Activated naive CD8-positive, alpha-beta T cell (primary cell): ENCODE measurements around the gene SAP30.

Experiments used
- H3K27ac Mint-ChIP-seq: one replicate; pipeline ENCODE4 v1.8.0; 2021; ENCODE audit warnings: mixed read lengths
- H3K27me3 Mint-ChIP-seq: one replicate; pipeline ENCODE4 v1.8.0; 2021; ENCODE audit warnings: mixed read lengths
- H3K36me3 Mint-ChIP-seq: one replicate; pipeline ENCODE4 v1.8.0; 2021; ENCODE audit warnings: mixed read lengths
- H3K4me1 Mint-ChIP-seq: one replicate; pipeline ENCODE4 v1.8.0; 2021; ENCODE audit warnings: low read depth, mixed read lengths
- H3K4me3 Mint-ChIP-seq: one replicate; pipeline ENCODE4 v1.8.0; 2021; ENCODE audit warnings: mild to moderate bottlenecking, mixed read lengths
- H3K9me3 Mint-ChIP-seq: one replicate; pipeline ENCODE4 v1.8.0; 2021; ENCODE audit warnings: low read depth, mixed read lengths

Gene SAP30

GRCh38 chr4:173415885-173416653, 45.3 kb downstream of the SAP30 start:
- Mint-ChIP-seq H3K4me3 (no peak overlapping the region), H3K36me3 (no peaks in the 10 kb centered on the region), H3K4me1 (peaks cover 3% of the 10 kb centered on the region), H3K27ac (no peak overlapping the region), H3K27me3 (no peaks in the 10 kb centered on the region), H3K9me3 (no peaks in the 10 kb centered on the region)

GRCh38 chr4:173417833-173418232, 47.1 kb downstream of the SAP30 start:
- Mint-ChIP-seq H3K27me3 (no peaks in the 10 kb centered on the region), H3K36me3 (no peaks in the 10 kb centered on the region), H3K27ac (no peak overlapping the region), H3K4me1 (peaks cover 3% of the 10 kb centered on the region), H3K9me3 (no peaks in the 10 kb centered on the region), H3K4me3 (no peak overlapping the region)

GRCh38 chr4:173418639-173419038, 47.9 kb downstream of the SAP30 start:
- H3K27me3 Mint-ChIP-seq, result no peaks in the 10 kb centered on the region
- no peaks in the 10 kb centered on the region for H3K36me3 Mint-ChIP-seq
- H3K9me3 Mint-ChIP-seq, result no peaks in the 10 kb centered on the region
- H3K4me3 Mint-ChIP-seq, result no peak overlapping the region
- no peak overlapping the region for H3K27ac Mint-ChIP-seq
- peaks cover 3% of the 10 kb centered on the region for H3K4me1 Mint-ChIP-seq

GRCh38 chr4:173420324-173420752, 49.6 kb downstream of the SAP30 start:
- Mint-ChIP-seq H3K27ac (no peak overlapping the region), H3K36me3 (no peaks in the 10 kb centered on the region), H3K4me1 (peaks cover 12% of the 10 kb centered on the region), H3K9me3 (no peaks in the 10 kb centered on the region), H3K4me3 (no peak overlapping the region), H3K27me3 (no peaks in the 10 kb centered on the region)

GRCh38 chr4:173420801-173421200, 50.0 kb downstream of the SAP30 start:
- no peaks in the 10 kb centered on the region for H3K9me3 Mint-ChIP-seq
- peaks cover 16% of the 10 kb centered on the region for H3K4me1 Mint-ChIP-seq
- no peak overlapping the region for H3K27ac Mint-ChIP-seq
- H3K36me3 Mint-ChIP-seq, result no peaks in the 10 kb centered on the region
- no peaks in the 10 kb centered on the region for H3K27me3 Mint-ChIP-seq
- H3K4me3 Mint-ChIP-seq, result no peak overlapping the region

- Mint-ChIP-seq H3K27ac (no peak overlapping the region), H3K4me3 (no peak overlapping the region), H3K9me3 (no peaks in the 10 kb centered on the region), H3K27me3 (no peaks in the 10 kb centered on the region), H3K36me3 (no peaks in the 10 kb centered on the region), H3K4me1 (peaks cover 39% of the 10 kb centered on the region)
These were observed 54.4 kb downstream of the SAP30 start for GRCh38 chr4:173424899-173425805.

GRCh38 chr4:173426064-173426463, 55.3 kb downstream of the SAP30 start:
- Mint-ChIP-seq H3K27ac (no peak overlapping the region), H3K27me3 (no peaks in the 10 kb centered on the region), H3K9me3 (no peaks in the 10 kb centered on the region), H3K4me3 (peak overlapping the region; percentile 59), H3K36me3 (no peaks in the 10 kb centered on the region), H3K4me1 (peaks cover 35% of the 10 kb centered on the region)
